Astrocyte of the hippocampus (primary cell): ENCODE data around the gene SLC66A3.
A peak's percentile ranks its signal among the peaks of the same experiment; 100 is the strongest.
"Not testable (repeated sequence)": the region's sequence is repeated elsewhere in the genome, so short reads cannot be mapped to it uniquely, and the experiment has no call there.

Experiments used
- DNase-seq: peaks from one replicate; pipeline ENCODE4 v3.0.0; 2011; ENCODE audit warnings: low read depth, low spot score

The SLC66A3 gene

GRCh38 chr2:11163439-11164317 is 8.4 kb downstream of the SLC66A3 start:
- peak; percentile 34 for DNase-seq

- not testable (repeated sequence) for DNase-seq
These were observed 9.8 kb downstream of the SLC66A3 start for GRCh38 chr2:11165046-11165445.

GRCh38 chr2:11166476-11166875 is 11.2 kb downstream of the SLC66A3 start:
- DNase-seq, result no peak

- DNase-seq, result no peak
These were observed 13.2 kb downstream of the SLC66A3 start for GRCh38 chr2:11168488-11168887.

GRCh38 chr2:11169333-11169732 is 14.1 kb downstream of the SLC66A3 start:
- DNase-seq, result no peak

- DNase-seq, result no peak
These were observed 19.0 kb downstream of the SLC66A3 start for GRCh38 chr2:11174222-11174621.

- peak; percentile 75 for DNase-seq
These were observed 20.1 kb downstream of the SLC66A3 start for GRCh38 chr2:11175293-11175795.

- DNase-seq, result no peak
These were observed 22.8 kb downstream of the SLC66A3 start for GRCh38 chr2:11177871-11178690.

GRCh38 chr2:11179196-11179595 is 23.9 kb downstream of the SLC66A3 start:
- no peak for DNase-seq

GRCh38 chr2:11179899-11180298 is 24.6 kb downstream of the SLC66A3 start:
- DNase-seq, result no peak

GRCh38 chr2:11180653-11181052 is 25.4 kb downstream of the SLC66A3 start:
- DNase-seq, result no peak

- DNase-seq, result no peak
These were observed 27.7 kb downstream of the SLC66A3 start for GRCh38 chr2:11182951-11183350.

GRCh38 chr2:11186145-11186544 is 30.9 kb downstream of the SLC66A3 start:
- no peak for DNase-seq

- peak; percentile 56 for DNase-seq
These were observed 31.9 kb downstream of the SLC66A3 start for GRCh38 chr2:11187083-11187619.

- no peak for DNase-seq
These were observed 32.5 kb downstream of the SLC66A3 start for GRCh38 chr2:11187731-11188130.

- DNase-seq, result no peak
These were observed 41.0 kb downstream of the SLC66A3 start for GRCh38 chr2:11196246-11196645.

GRCh38 chr2:11200651-11201050 is 45.4 kb downstream of the SLC66A3 start:
- no peak for DNase-seq

GRCh38 chr2:11201969-11202368 is 46.7 kb downstream of the SLC66A3 start:
- DNase-seq, result no peak

GRCh38 chr2:11203480-11203879 is 48.2 kb downstream of the SLC66A3 start:
- DNase-seq, result peak; percentile 24

- no peak for DNase-seq
These were observed 52.8 kb downstream of the SLC66A3 start for GRCh38 chr2:11208083-11208482.

GRCh38 chr2:11212645-11213044 is 57.4 kb downstream of the SLC66A3 start:
- no peak for DNase-seq

GRCh38 chr2:11213090-11213638 is 57.9 kb downstream of the SLC66A3 start:
- peak; percentile 92 for DNase-seq
